Panc1 (cell line): ENCODE data around the gene ZNF398. TPM values are rescaled to one million over a fixed set of nuclear protein-coding genes. Genes with fewer than 3 reads are reported as not detected.

Source experiments
- ATAC-seq: fragments of 200-7000 bp; cut with Tn5 transposase; 2 replicates; pipeline ENCODE4 v1.9.1; 2020; ENCODE audit warnings: mild to moderate bottlenecking, moderate library complexity
- BruUV-seq: library from RNA; stranded (reverse); fragments of 400-500 nt; replicated peaks from 2 replicates; lab custom pipeline; 2021; lab: Mats Ljungman, UMichigan
- CTCF ChIA-PET: fragments of 300-600 bp; sonication (Branson Sonifier 250); formaldehyde crosslinking; loops from one replicate; lab custom pipeline; 2022; ENCODE audit warnings: antibody characterized with exemption; lab: Charles Lee
- POLR2A ChIA-PET: fragments of 300-600 bp; sonication (Branson Sonifier 250); formaldehyde crosslinking; loops from one replicate; lab custom pipeline; 2022; ENCODE audit warnings: antibody characterized with exemption; lab: Charles Lee
- DNase-seq: peaks from one replicate; pipeline ENCODE4 v3.0.0-alpha.2; 2010; ENCODE audit warnings: low read depth, low spot score
- H3K27ac ChIP-seq: 2 replicates; pipeline ENCODE4 v1.5.1; 2011; ENCODE audit warnings: mild to moderate bottlenecking, low read length, inconsistent platforms
- H3K27me3 ChIP-seq: fragments of 200-500 bp; sonication (Bioruptor generic); 2 replicates; pipeline ENCODE4 v1.6.0; 2014; ENCODE audit warnings: low read length, inconsistent platforms; ENCODE audit not compliant: control insufficient read depth, insufficient read depth
- H3K36me3 ChIP-seq: fragments of 200-500 bp; sonication (Bioruptor generic); 2 replicates; pipeline ENCODE4 v1.5.1; 2014; ENCODE audit warnings: inconsistent platforms, mild to moderate bottlenecking, low read length, moderate library complexity; ENCODE audit not compliant: control insufficient read depth, insufficient read depth
- H3K4me1 ChIP-seq: 2 replicates; pipeline ENCODE4 v1.5.1; 2011; ENCODE audit warnings: inconsistent platforms, mild to moderate bottlenecking, low read length, moderate library complexity; ENCODE audit not compliant: control insufficient read depth, insufficient read depth
- H3K4me3 ChIP-seq, 2 experiments: 2 replicates each; pipeline ENCODE4 v1.5.1; 2011 to 2012; ENCODE audit warnings: low read depth in 2 of 2, low read length in 2 of 2, mild to moderate bottlenecking in 2 of 2, inconsistent platforms in 1 of 2, moderate library complexity in 1 of 2
- H3K9me3 ChIP-seq: fragments of 200-500 bp; sonication (Bioruptor generic); 2 replicates; pipeline ENCODE4 v1.5.1; 2014; ENCODE audit warnings: low read depth, mild to moderate bottlenecking, inconsistent platforms, low read length, moderate library complexity; ENCODE audit not compliant: control insufficient read depth, insufficient read depth
- POLR2AphosphoS5 ChIP-seq: IDR thresholded peaks from 2 replicates; pipeline ENCODE4 v1.6.1; 2012; ENCODE audit warnings: mild to moderate bottlenecking, low read depth, low read length, moderate library complexity
- REST ChIP-seq, 2 experiments: IDR thresholded peaks; 2 replicates each; pipeline ENCODE4 v1.6.1; 2011 to 2012; ENCODE audit warnings: low read depth in 2 of 2, control low read depth in 1 of 2, low read length in 1 of 2, mild to moderate bottlenecking in 1 of 2, moderate library complexity in 1 of 2; ENCODE audit not compliant: insufficient read depth in 1 of 2
- SIN3A ChIP-seq: IDR thresholded peaks from 2 replicates; pipeline ENCODE4 v1.6.1; 2012; ENCODE audit warnings: low read depth, mild to moderate bottlenecking, low read length, moderate library complexity, borderline replicate concordance; ENCODE audit not compliant: insufficient read depth
- TCF7L2 ChIP-seq: IDR thresholded peaks from 2 replicates; pipeline ENCODE4 v1.6.1; 2011; ENCODE audit warnings: mild to moderate bottlenecking, low read depth, low read length, inconsistent platforms
- in situ Hi-C: cut with HindIII; loops from 2 replicates; pipeline ENCODE4 v1.10.0; 2016; ENCODE audit warnings: low sequenced_read_pairs, low pct_unique_long_range_greater_than_20kb
- intact Hi-C: fragments of 100-400 bp; cut with micrococcal nuclease; formaldehyde crosslinking; loops from one replicate; pipeline ENCODE4 v1.10.0; 2022; ENCODE audit not compliant: unreplicated experiment
- total RNA-seq: library from RNA; stranded (reverse); gene quantifications from one replicate; pipeline ENCODE4 v1.2.1, GENCODE V29; 2021; ENCODE audit not compliant: unreplicated experiment
- TF ChIP-seq, protein P1 (sequence below): fragments of 450-650 bp; IDR thresholded peaks from 2 replicates; pipeline ENCODE4 v1.5.1; 2017; ENCODE audit warnings: mild to moderate bottlenecking

Gene ZNF398
- total RNA-seq, 1 experiment from 2014 or later = 14.1 TPM

DNA sequence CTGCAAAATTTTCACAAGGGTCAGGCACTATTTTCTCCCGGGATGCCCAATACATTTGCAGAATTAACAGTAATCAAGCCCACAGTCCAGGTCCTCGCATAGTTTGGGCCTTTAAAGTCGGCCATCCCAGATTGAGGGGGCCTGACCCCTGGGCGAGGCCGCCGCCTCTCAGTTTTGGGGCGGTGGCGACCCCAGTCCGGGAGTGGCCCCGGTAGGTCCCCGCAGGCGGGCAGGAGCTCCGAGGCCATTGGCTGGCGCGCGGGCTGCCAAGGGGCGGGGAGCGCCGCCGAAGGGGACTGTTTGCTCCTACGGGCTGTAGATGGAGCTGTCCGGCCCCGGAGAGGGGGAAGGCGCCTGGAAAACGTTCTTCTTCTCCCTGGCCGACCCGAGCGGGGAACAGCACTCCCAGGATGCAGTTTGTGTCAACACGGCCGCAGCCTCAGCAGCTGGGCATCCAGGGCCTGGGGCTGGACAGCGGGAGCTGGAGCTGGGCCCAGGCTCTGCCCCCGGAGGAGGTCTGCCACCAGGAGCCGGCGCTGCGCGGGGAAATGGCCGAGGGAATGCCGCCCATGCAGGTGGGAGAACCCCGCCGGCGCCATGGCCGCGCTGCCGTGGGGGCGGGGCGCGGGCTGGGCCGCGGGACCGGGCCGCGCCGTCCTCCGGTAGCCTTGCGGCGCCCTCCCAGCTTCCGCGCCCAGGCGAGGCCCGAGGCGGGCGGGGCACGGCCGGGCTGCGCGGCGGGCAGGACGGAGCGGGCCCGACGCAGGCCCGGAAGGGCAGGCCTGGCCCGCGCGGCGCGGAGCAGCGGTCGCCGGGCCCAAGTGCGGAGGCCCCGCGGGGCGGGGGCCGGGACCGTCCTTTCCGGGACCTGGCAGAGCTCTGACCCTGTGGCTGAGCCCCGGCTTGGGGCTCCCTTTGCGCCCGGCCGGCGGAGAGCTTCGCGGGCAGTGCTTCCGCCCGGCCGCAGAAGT lies 48.2 kb downstream of the ZNF398 start, which contains the start of gene ZNF282:
ZNF282 (plus strand) TSS at position 367 of the 971 bp plus-strand sequence; CDS start at position 411, 44 bp downstream.
- intact Hi-C loops = no loop called here
- ChIA-PET CTCF (interaction anchor here (0.5 to 1.0 kb wide), 3 partner anchors 18 to 66 kb away, joined by 4 to 11 read pairs (median 6); no protein-coding TSS in a partner anchor), POLR2A (interaction anchor here (0.5 kb wide), 2 partner anchors 43 to 519 kb away, joined by 3 to 4 read pairs; a partner anchor contains a TSS)
- Histone ChIP-seq H3K4me3 (peak within 1 kb of the TSS; percentile 93 to 98), H3K27me3 (no peaks in the 10 kb centered on the region), H3K4me1 (peaks cover 9% of the 10 kb centered on the region), H3K9me3 (no peaks in the 10 kb centered on the region), H3K36me3 (peaks cover 7% of the 10 kb centered on the region), H3K27ac (peak within 1 kb of the TSS; percentile 93)
- peak; percentile 96 for ATAC-seq
- BruUV-seq = no TSS peak
- peak; percentile 48; the same call in 1 of the 2 replicates for TF ChIP-seq TCF7L2
- peak; percentile 60; the same call in 1 of the 2 replicates for TF ChIP-seq SIN3A
- peak; percentile 82 for TF ChIP-seq POLR2AphosphoS5
- peak in 1 of 2 experiments; percentile 31; a peak in 2 of 4 replicates for TF ChIP-seq REST (IDR thresholded peaks at IDR 0.05; ENCODE audit: insufficient read depth in 1 of 2, low read depth in 2 of 2, low read length in 1 of 2)
- TF ChIP-seq, protein P1, sequence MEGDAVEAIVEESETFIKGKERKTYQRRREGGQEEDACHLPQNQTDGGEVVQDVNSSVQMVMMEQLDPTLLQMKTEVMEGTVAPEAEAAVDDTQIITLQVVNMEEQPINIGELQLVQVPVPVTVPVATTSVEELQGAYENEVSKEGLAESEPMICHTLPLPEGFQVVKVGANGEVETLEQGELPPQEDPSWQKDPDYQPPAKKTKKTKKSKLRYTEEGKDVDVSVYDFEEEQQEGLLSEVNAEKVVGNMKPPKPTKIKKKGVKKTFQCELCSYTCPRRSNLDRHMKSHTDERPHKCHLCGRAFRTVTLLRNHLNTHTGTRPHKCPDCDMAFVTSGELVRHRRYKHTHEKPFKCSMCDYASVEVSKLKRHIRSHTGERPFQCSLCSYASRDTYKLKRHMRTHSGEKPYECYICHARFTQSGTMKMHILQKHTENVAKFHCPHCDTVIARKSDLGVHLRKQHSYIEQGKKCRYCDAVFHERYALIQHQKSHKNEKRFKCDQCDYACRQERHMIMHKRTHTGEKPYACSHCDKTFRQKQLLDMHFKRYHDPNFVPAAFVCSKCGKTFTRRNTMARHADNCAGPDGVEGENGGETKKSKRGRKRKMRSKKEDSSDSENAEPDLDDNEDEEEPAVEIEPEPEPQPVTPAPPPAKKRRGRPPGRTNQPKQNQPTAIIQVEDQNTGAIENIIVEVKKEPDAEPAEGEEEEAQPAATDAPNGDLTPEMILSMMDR = peak; percentile 90
- in situ Hi-C loops = no loop called here
- DNase-seq = peak; percentile 67

GRCh38 chr7:149196151-149196704 lies 49.0 kb downstream of the ZNF398 start:
- Histone ChIP-seq H3K27ac (peak overlapping the region; percentile 93), H3K4me1 (peaks cover 9% of the 10 kb centered on the region), H3K36me3 (peaks cover 7% of the 10 kb centered on the region), H3K4me3 (peak overlapping the region; percentile 93 to 98), H3K27me3 (no peaks in the 10 kb centered on the region), H3K9me3 (no peaks in the 10 kb centered on the region)
- CTCF ChIA-PET = interaction anchor here (0.5 kb wide), 1 partner anchor 39 kb away, joined by 6 read pairs; no protein-coding TSS in a partner anchor
- in situ Hi-C loops = no loop called here
- intact Hi-C loops = no loop called here
- BruUV-seq = no TSS peak
- ATAC-seq = 0 out of 2 replicates have a peak, but pooled peaks have one; percentile 4
- TF ChIP-seq, protein P1 = no peak
- no peak for TF ChIP-seq TCF7L2
- TF ChIP-seq REST (IDR thresholded peaks at IDR 0.05; ENCODE audit: insufficient read depth in 1 of 2, low read depth in 2 of 2, low read length in 1 of 2) = no peak
- no peak for TF ChIP-seq SIN3A
- TF ChIP-seq POLR2AphosphoS5 = no peak
- POLR2A ChIA-PET = no interaction called here
- DNase-seq = no peak
